NCI-H2029 treated with DMSO at 0.1 percent for 48 hours (cell line): Measurements from ENCODE around the gene C14orf180.
"Not testable (repeated sequence)": the region's sequence is repeated elsewhere in the genome, so short reads cannot be mapped to it uniquely, and the experiment has no call there.

Experiments
- DNase-seq: peaks from one replicate; lab custom pipeline; 2025; lab: John Stamatoyannopoulos, UW

The C14orf180 gene

GRCh38 chr14:104614126-104614812, 34.7 kb downstream of the C14orf180 start:
- no peak for DNase-seq

- DNase-seq: no peak
Measured at GRCh38 chr14:104624939-104625338, 45.4 kb downstream of the C14orf180 start.

- DNase-seq: no peak
Measured at GRCh38 chr14:104632781-104633180, 53.2 kb downstream of the C14orf180 start.

- DNase-seq: no peak
Measured at GRCh38 chr14:104633276-104634137, 53.9 kb downstream of the C14orf180 start.

- DNase-seq: no peak
Measured at GRCh38 chr14:104634138-104634760, 54.7 kb downstream of the C14orf180 start.

GRCh38 chr14:104634886-104635570, 55.5 kb downstream of the C14orf180 start:
- DNase-seq: no peak

- no peak for DNase-seq
Measured at GRCh38 chr14:104635717-104636116, 56.2 kb downstream of the C14orf180 start.

- no peak for DNase-seq
Measured at GRCh38 chr14:104636131-104636530, 56.6 kb downstream of the C14orf180 start.

GRCh38 chr14:104636846-104637545, 57.4 kb downstream of the C14orf180 start:
- not testable (repeated sequence) for DNase-seq

GRCh38 chr14:104637546-104638003, 58.0 kb downstream of the C14orf180 start:
- DNase-seq: no peak

- DNase-seq: no peak
Measured at GRCh38 chr14:104638190-104638589, 58.6 kb downstream of the C14orf180 start.

GRCh38 chr14:104638927-104639450, 59.4 kb downstream of the C14orf180 start:
- no peak for DNase-seq

GRCh38 chr14:104639471-104639870, 59.9 kb downstream of the C14orf180 start:
- no peak for DNase-seq
